WTC11 (cell line): ENCODE measurements around the gene LNX2. TPM values are rescaled to one million over a fixed set of nuclear protein-coding genes. Genes with fewer than 3 reads are reported as not detected.

Source experiments
- ATAC-seq: fragments of 200-7000 bp; cut with Tn5 transposase; 2 replicates; pipeline ENCODE4 v1.10.0; 2021; ENCODE audit warnings: mild to moderate bottlenecking, moderate library complexity
- CTCF ChIA-PET: fragments of 300-600 bp; sonication (Branson Sonifier 250); formaldehyde crosslinking; loops from one replicate; lab custom pipeline; 2021; ENCODE audit warnings: antibody characterized with exemption; lab: Charles Lee
- POLR2A ChIA-PET: fragments of 350-600 bp; sonication (Branson Sonifier 250); formaldehyde crosslinking; loops from one replicate; lab custom pipeline; 2021; ENCODE audit warnings: antibody characterized with exemption; lab: Charles Lee
- DNase-seq: peaks from one replicate; pipeline ENCODE4 v3.0.0; 2021; ENCODE audit warnings: low spot score
- H3K27ac Mint-ChIP-seq: 2 replicates; pipeline ENCODE4 v1.8.0; 2021; ENCODE audit warnings: mixed read lengths
- H3K27me3 Mint-ChIP-seq: 2 replicates; pipeline ENCODE4 v1.8.0; 2021; ENCODE audit warnings: low read depth, mild to moderate bottlenecking, moderate library complexity, mixed read lengths
- H3K36me3 Mint-ChIP-seq: 2 replicates; pipeline ENCODE4 v1.8.0; 2021; ENCODE audit warnings: mixed read lengths
- H3K4me1 Mint-ChIP-seq: 2 replicates; pipeline ENCODE4 v1.8.0; 2022; ENCODE audit warnings: mixed read lengths
- H3K4me3 Mint-ChIP-seq: 2 replicates; pipeline ENCODE4 v1.8.0; 2021; ENCODE audit warnings: mild to moderate bottlenecking, moderate library complexity, mixed read lengths
- H3K9me3 Mint-ChIP-seq: 2 replicates; pipeline ENCODE4 v1.8.0; 2021; ENCODE audit warnings: mixed read lengths
- CREB1 ChIP-seq: sonication (generic); formaldehyde crosslinking; IDR thresholded peaks from 2 replicates; pipeline ENCODE4 v1.8.0; 2023; ENCODE audit warnings: mild to moderate bottlenecking, missing genetic modification reagents
- GABPB1 ChIP-seq: sonication (generic); formaldehyde crosslinking; IDR thresholded peaks from 2 replicates; pipeline ENCODE4 v1.8.1; 2023; ENCODE audit warnings: mild to moderate bottlenecking, missing genetic modification reagents
- HMGA2 ChIP-seq: fragments of 250-450 bp; sonication (Bioruptor Pico); IDR thresholded peaks from 2 replicates; pipeline ENCODE4 v1.4.0; 2021; ENCODE audit warnings: mild to moderate bottlenecking, moderate library complexity
- PRRX2 ChIP-seq: fragments of 250-450 bp; sonication (Bioruptor Pico); IDR thresholded peaks from 2 replicates; pipeline ENCODE4 v1.8.0; 2021; ENCODE audit warnings: mild to moderate bottlenecking
- RELA ChIP-seq: sonication (generic); formaldehyde crosslinking; IDR thresholded peaks from 2 replicates; pipeline ENCODE4 v1.8.1; 2022; ENCODE audit warnings: missing genetic modification reagents, mild to moderate bottlenecking, borderline replicate concordance
- SMAD3 ChIP-seq: sonication (generic); formaldehyde crosslinking; IDR thresholded peaks from 2 replicates; pipeline ENCODE4 v1.8.0; 2022; ENCODE audit warnings: missing genetic modification reagents, mild to moderate bottlenecking, borderline replicate concordance
- SP1 ChIP-seq: sonication (generic); formaldehyde crosslinking; conservative IDR thresholded peaks from 2 replicates; pipeline ENCODE4 v1.8.1; 2022; ENCODE audit warnings: missing genetic modification reagents
- ZNF416 ChIP-seq: fragments of 250-450 bp; sonication (Bioruptor Pico); IDR thresholded peaks from 2 replicates; pipeline ENCODE4 v1.9.0; 2021; ENCODE audit warnings: mild to moderate bottlenecking, inconsistent platforms
- total RNA-seq: library from RNA; stranded (reverse); gene quantifications from 3 replicates; pipeline ENCODE4 v1.2.3, GENCODE V29; 2021
- TF ChIP-seq, protein P1 (sequence below): sonication (generic); formaldehyde crosslinking; IDR thresholded peaks from 2 replicates; pipeline ENCODE4 v1.8.1; 2023; ENCODE audit warnings: mild to moderate bottlenecking, missing genetic modification reagents, moderate library complexity
- TF ChIP-seq, protein P2 (sequence below): sonication (generic); formaldehyde crosslinking; IDR thresholded peaks from 2 replicates; pipeline ENCODE4 v1.8.1; 2022; ENCODE audit warnings: low read depth, mild to moderate bottlenecking, moderate library complexity, missing genetic modification reagents, borderline replicate concordance
- TF ChIP-seq, protein P3 (sequence below): fragments of 250-450 bp; sonication (Bioruptor Pico); IDR thresholded peaks from 2 replicates; pipeline ENCODE4 v1.9.0; 2021; ENCODE audit warnings: moderate library complexity, mild to moderate bottlenecking, inconsistent platforms, borderline replicate concordance
- TF ChIP-seq, protein P4 (sequence below): sonication (generic); formaldehyde crosslinking; IDR thresholded peaks from 2 replicates; pipeline ENCODE4 v1.8.0; 2023; ENCODE audit warnings: mild to moderate bottlenecking, missing genetic modification reagents
- TF ChIP-seq, protein P5 (sequence below): sonication (generic); formaldehyde crosslinking; IDR thresholded peaks from 2 replicates; pipeline ENCODE4 v1.8.1; 2023; ENCODE audit warnings: mild to moderate bottlenecking, moderate library complexity, missing genetic modification reagents
- TF ChIP-seq, protein P6 (sequence below): sonication (generic); formaldehyde crosslinking; IDR thresholded peaks from 2 replicates; pipeline ENCODE4 v1.8.1; 2023; ENCODE audit warnings: mild to moderate bottlenecking, missing genetic modification reagents
- TF ChIP-seq, protein P7 (sequence below): sonication (generic); formaldehyde crosslinking; IDR thresholded peaks from 2 replicates; pipeline ENCODE4 v1.8.1; 2023; ENCODE audit warnings: mild to moderate bottlenecking, missing genetic modification reagents
- TF ChIP-seq, protein P8 (sequence below): sonication (generic); formaldehyde crosslinking; IDR thresholded peaks from 2 replicates; pipeline ENCODE4 v1.8.0; 2023; ENCODE audit warnings: missing genetic modification reagents
- TF ChIP-seq, protein P9 (sequence below): fragments of 250-450 bp; sonication (Bioruptor Pico); IDR thresholded peaks from 2 replicates; pipeline ENCODE4 v2.1.2; 2022; ENCODE audit warnings: mild to moderate bottlenecking, moderate library complexity
- TF ChIP-seq, protein P10 (sequence below): fragments of 250-450 bp; sonication (Bioruptor Pico); IDR thresholded peaks from 2 replicates; pipeline ENCODE4 v1.9.0; 2021; ENCODE audit warnings: mild to moderate bottlenecking
- TF ChIP-seq, protein P11 (sequence below): fragments of 250-450 bp; sonication (Bioruptor Pico); conservative IDR thresholded peaks from 2 replicates; pipeline ENCODE4 v1.9.0; 2021; ENCODE audit warnings: mild to moderate bottlenecking

The LNX2 gene
- total RNA-seq, 1 experiment from 2014 or later = 10.1 TPM

DNA sequence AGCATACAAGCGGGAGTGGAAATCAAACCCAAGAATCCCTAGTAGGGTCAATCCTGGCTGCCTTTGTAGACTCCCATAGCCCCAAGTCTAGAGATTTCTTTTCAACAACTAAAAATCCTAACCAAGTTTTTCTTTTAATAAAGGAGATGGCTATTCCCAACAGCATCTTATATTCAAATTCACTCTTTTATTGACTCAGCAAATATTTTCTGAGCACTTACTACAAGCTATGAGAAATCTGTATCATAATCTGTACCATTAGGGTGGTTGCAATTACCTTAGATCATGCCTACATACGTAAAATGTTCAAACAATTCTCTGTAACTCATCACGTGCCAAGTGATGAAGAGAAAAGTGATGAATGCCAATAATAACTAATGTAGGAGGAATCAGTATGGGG is 54.5 kb downstream of the LNX2 start:
- H3K36me3 Mint-ChIP-seq = peaks cover 2% of the 10 kb centered on the region; the same call in 1 of the 2 replicates
- no peak for ATAC-seq
- no peak for DNase-seq
- no peak overlapping the region for H3K4me3 Mint-ChIP-seq
- no peak overlapping the region for H3K27ac Mint-ChIP-seq
- TF ChIP-seq, protein P1, sequence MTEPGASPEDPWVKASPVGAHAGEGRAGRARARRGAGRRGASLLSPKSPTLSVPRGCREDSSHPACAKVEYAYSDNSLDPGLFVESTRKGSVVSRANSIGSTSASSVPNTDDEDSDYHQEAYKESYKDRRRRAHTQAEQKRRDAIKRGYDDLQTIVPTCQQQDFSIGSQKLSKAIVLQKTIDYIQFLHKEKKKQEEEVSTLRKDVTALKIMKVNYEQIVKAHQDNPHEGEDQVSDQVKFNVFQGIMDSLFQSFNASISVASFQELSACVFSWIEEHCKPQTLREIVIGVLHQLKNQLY (CRISPR knock-in tag) = no peak
- TF ChIP-seq, protein P2, sequence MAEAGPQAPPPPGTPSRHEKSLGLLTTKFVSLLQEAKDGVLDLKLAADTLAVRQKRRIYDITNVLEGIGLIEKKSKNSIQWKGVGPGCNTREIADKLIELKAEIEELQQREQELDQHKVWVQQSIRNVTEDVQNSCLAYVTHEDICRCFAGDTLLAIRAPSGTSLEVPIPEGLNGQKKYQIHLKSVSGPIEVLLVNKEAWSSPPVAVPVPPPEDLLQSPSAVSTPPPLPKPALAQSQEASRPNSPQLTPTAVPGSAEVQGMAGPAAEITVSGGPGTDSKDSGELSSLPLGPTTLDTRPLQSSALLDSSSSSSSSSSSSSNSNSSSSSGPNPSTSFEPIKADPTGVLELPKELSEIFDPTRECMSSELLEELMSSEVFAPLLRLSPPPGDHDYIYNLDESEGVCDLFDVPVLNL = no peak
- TF ChIP-seq, protein P3, sequence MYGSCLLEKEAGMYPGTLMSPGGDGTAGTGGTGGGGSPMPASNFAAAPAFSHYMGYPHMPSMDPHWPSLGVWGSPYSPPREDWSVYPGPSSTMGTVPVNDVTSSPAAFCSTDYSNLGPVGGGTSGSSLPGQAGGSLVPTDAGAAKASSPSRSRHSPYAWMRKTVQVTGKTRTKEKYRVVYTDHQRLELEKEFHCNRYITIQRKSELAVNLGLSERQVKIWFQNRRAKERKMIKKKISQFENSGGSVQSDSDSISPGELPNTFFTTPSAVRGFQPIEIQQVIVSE = no peak
- TF ChIP-seq HMGA2 (CRISPR knock-in tag) (no peak), SP1 (CRISPR knock-in tag) (no peak), SMAD3 (CRISPR knock-in tag) (no peak), ZNF416 (CRISPR knock-in tag) (no peak), CREB1 (no peak), RELA (CRISPR knock-in tag) (no peak), GABPB1 (CRISPR knock-in tag) (no peak), PRRX2 (CRISPR knock-in tag) (no peak)
- TF ChIP-seq, protein P4, sequence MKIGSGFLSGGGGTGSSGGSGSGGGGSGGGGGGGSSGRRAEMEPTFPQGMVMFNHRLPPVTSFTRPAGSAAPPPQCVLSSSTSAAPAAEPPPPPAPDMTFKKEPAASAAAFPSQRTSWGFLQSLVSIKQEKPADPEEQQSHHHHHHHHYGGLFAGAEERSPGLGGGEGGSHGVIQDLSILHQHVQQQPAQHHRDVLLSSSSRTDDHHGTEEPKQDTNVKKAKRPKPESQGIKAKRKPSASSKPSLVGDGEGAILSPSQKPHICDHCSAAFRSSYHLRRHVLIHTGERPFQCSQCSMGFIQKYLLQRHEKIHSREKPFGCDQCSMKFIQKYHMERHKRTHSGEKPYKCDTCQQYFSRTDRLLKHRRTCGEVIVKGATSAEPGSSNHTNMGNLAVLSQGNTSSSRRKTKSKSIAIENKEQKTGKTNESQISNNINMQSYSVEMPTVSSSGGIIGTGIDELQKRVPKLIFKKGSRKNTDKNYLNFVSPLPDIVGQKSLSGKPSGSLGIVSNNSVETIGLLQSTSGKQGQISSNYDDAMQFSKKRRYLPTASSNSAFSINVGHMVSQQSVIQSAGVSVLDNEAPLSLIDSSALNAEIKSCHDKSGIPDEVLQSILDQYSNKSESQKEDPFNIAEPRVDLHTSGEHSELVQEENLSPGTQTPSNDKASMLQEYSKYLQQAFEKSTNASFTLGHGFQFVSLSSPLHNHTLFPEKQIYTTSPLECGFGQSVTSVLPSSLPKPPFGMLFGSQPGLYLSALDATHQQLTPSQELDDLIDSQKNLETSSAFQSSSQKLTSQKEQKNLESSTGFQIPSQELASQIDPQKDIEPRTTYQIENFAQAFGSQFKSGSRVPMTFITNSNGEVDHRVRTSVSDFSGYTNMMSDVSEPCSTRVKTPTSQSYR (CRISPR knock-in tag) = no peak
- TF ChIP-seq, protein P5, sequence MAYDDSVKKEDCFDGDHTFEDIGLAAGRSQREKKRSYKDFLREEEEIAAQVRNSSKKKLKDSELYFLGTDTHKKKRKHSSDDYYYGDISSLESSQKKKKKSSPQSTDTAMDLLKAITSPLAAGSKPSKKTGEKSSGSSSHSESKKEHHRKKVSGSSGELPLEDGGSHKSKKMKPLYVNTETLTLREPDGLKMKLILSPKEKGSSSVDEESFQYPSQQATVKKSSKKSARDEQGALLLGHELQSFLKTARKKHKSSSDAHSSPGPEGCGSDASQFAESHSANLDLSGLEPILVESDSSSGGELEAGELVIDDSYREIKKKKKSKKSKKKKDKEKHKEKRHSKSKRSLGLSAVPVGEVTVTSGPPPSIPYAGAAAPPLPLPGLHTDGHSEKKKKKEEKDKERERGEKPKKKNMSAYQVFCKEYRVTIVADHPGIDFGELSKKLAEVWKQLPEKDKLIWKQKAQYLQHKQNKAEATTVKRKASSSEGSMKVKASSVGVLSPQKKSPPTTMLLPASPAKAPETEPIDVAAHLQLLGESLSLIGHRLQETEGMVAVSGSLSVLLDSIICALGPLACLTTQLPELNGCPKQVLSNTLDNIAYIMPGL (CRISPR knock-in tag) = no peak
- TF ChIP-seq, protein P6, sequence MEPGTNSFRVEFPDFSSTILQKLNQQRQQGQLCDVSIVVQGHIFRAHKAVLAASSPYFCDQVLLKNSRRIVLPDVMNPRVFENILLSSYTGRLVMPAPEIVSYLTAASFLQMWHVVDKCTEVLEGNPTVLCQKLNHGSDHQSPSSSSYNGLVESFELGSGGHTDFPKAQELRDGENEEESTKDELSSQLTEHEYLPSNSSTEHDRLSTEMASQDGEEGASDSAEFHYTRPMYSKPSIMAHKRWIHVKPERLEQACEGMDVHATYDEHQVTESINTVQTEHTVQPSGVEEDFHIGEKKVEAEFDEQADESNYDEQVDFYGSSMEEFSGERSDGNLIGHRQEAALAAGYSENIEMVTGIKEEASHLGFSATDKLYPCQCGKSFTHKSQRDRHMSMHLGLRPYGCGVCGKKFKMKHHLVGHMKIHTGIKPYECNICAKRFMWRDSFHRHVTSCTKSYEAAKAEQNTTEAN (CRISPR knock-in tag) = no peak
- TF ChIP-seq, protein P7, sequence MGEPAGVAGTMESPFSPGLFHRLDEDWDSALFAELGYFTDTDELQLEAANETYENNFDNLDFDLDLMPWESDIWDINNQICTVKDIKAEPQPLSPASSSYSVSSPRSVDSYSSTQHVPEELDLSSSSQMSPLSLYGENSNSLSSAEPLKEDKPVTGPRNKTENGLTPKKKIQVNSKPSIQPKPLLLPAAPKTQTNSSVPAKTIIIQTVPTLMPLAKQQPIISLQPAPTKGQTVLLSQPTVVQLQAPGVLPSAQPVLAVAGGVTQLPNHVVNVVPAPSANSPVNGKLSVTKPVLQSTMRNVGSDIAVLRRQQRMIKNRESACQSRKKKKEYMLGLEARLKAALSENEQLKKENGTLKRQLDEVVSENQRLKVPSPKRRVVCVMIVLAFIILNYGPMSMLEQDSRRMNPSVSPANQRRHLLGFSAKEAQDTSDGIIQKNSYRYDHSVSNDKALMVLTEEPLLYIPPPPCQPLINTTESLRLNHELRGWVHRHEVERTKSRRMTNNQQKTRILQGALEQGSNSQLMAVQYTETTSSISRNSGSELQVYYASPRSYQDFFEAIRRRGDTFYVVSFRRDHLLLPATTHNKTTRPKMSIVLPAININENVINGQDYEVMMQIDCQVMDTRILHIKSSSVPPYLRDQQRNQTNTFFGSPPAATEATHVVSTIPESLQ (CRISPR knock-in tag) = no peak
- TF ChIP-seq, protein P8, sequence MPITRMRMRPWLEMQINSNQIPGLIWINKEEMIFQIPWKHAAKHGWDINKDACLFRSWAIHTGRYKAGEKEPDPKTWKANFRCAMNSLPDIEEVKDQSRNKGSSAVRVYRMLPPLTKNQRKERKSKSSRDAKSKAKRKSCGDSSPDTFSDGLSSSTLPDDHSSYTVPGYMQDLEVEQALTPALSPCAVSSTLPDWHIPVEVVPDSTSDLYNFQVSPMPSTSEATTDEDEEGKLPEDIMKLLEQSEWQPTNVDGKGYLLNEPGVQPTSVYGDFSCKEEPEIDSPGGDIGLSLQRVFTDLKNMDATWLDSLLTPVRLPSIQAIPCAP = no peak
- TF ChIP-seq, protein P9, sequence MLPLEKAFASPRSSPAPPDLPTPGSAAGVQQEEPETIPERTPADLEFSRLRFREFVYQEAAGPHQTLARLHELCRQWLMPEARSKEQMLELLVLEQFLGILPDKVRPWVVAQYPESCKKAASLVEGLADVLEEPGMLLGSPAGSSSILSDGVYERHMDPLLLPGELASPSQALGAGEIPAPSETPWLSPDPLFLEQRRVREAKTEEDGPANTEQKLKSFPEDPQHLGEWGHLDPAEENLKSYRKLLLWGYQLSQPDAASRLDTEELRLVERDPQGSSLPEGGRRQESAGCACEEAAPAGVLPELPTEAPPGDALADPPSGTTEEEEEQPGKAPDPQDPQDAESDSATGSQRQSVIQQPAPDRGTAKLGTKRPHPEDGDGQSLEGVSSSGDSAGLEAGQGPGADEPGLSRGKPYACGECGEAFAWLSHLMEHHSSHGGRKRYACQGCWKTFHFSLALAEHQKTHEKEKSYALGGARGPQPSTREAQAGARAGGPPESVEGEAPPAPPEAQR (CRISPR knock-in tag) = no peak
- TF ChIP-seq, protein P10, sequence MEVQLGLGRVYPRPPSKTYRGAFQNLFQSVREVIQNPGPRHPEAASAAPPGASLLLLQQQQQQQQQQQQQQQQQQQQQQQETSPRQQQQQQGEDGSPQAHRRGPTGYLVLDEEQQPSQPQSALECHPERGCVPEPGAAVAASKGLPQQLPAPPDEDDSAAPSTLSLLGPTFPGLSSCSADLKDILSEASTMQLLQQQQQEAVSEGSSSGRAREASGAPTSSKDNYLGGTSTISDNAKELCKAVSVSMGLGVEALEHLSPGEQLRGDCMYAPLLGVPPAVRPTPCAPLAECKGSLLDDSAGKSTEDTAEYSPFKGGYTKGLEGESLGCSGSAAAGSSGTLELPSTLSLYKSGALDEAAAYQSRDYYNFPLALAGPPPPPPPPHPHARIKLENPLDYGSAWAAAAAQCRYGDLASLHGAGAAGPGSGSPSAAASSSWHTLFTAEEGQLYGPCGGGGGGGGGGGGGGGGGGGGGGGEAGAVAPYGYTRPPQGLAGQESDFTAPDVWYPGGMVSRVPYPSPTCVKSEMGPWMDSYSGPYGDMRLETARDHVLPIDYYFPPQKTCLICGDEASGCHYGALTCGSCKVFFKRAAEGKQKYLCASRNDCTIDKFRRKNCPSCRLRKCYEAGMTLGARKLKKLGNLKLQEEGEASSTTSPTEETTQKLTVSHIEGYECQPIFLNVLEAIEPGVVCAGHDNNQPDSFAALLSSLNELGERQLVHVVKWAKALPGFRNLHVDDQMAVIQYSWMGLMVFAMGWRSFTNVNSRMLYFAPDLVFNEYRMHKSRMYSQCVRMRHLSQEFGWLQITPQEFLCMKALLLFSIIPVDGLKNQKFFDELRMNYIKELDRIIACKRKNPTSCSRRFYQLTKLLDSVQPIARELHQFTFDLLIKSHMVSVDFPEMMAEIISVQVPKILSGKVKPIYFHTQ (CRISPR knock-in tag) = no peak
- TF ChIP-seq, protein P11, sequence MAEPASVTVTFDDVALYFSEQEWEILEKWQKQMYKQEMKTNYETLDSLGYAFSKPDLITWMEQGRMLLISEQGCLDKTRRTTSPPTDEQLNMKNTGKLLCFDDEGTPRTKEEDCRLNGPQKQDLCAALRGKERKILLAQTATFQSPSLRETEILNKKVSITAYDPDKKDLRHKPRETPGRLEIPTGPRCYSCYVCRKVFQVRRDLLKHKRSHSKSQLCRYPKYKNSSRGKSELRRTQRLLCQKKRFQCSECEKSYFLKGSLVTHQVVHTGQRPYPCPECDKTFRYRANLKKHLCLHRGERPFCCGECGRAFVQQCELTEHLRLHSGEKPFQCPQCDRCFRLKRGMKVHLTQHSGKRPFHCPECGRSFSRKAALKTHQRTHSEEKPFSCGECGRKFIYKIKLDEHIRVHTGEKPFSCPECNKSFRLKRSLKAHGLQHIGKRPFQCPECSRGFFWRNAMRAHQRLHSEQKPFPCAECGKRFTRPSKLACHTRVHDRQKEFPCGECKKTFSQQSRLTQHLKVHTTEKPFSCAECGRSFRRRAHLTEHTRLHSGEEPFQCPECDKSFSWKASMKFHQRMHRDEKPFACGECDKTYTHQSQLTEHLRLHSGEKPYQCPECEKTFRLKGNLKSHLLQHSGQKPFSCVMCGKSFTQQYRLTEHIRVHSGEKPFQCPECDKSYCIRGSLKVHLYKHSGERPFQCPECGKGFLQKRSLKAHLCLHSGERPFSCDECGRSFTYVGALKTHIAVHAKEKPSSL (CRISPR knock-in tag) = no peak
- no peaks in the 10 kb centered on the region for H3K27me3 Mint-ChIP-seq
- POLR2A ChIA-PET = no interaction called here
- CTCF ChIA-PET = interaction anchor here (0.5 to 1.7 kb wide), 2 partner anchors 111 to 260 kb away, joined by 3 to 5 read pairs; no protein-coding TSS in a partner anchor
- no peaks in the 10 kb centered on the region for H3K9me3 Mint-ChIP-seq
- no peaks in the 10 kb centered on the region for H3K4me1 Mint-ChIP-seq
